ENCODE results near the gene PCDHGB4.

DNA sequence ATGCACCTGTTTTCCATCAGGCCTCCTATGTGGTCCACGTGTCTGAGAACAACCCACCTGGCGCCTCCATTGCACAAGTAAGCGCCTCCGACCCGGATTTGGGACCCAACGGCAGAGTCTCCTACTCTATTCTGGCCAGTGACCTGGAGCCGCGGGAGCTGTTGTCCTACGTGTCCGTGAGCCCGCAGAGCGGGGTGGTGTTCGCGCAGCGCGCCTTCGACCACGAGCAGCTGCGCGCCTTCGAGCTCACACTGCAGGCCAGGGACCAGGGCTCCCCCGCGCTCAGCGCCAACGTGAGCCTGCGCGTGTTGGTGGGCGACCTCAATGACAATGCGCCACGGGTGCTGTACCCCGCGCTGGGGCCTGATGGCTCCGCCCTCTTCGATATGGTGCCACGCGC, 35.9 kb upstream of the PCDHGB4 start:
- no peak for TF ChIP-seq POLR2A (IDR thresholded peaks at IDR 0.05)
- TF ChIP-seq, protein P1, sequence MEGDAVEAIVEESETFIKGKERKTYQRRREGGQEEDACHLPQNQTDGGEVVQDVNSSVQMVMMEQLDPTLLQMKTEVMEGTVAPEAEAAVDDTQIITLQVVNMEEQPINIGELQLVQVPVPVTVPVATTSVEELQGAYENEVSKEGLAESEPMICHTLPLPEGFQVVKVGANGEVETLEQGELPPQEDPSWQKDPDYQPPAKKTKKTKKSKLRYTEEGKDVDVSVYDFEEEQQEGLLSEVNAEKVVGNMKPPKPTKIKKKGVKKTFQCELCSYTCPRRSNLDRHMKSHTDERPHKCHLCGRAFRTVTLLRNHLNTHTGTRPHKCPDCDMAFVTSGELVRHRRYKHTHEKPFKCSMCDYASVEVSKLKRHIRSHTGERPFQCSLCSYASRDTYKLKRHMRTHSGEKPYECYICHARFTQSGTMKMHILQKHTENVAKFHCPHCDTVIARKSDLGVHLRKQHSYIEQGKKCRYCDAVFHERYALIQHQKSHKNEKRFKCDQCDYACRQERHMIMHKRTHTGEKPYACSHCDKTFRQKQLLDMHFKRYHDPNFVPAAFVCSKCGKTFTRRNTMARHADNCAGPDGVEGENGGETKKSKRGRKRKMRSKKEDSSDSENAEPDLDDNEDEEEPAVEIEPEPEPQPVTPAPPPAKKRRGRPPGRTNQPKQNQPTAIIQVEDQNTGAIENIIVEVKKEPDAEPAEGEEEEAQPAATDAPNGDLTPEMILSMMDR (IDR thresholded peaks at IDR 0.05), result no peak

Measured in body of pancreas (tissue), 4 donors.